A172 (cell line): ENCODE results near the gene DNALI1. TPM values are rescaled to one million over a fixed set of nuclear protein-coding genes. Genes with fewer than 3 reads are reported as not detected.
"Not testable (repeated sequence)": the region's sequence is repeated elsewhere in the genome, so short reads cannot be mapped to it uniquely, and the experiment has no call there.

Source experiments
- DNase-seq: peaks from one replicate; pipeline ENCODE4 v3.0.0-alpha.2; 2015; ENCODE audit warnings: low spot score
- total RNA-seq: library from RNA; depleted of rRNA; stranded (reverse); fragments of >200 nt; shearing (Covaris generic); gene quantifications from 2 replicates; pipeline ENCODE4 v1.2.3, GENCODE V29; 2014

The DNALI1 gene
- total RNA-seq, 1 experiment from 2014 or later: not detected

GRCh38 chr1:37553927-37554808 is 2.6 kb upstream of the DNALI1 start, which contains the start of gene SNIP1:
TSS of gene SNIP1 (minus strand) at chr1:37554293. CDS start at chr1:37554229, 64 bp downstream.
- peak; percentile 82 for DNase-seq

GRCh38 chr1:37557402-37557801 is 662 bp downstream of the DNALI1 start:
- no peak for DNase-seq

- DNase-seq: no peak
Measured at GRCh38 chr1:37558411-37558810, 1.7 kb downstream of the DNALI1 start.

- DNase-seq: no peak
Measured at GRCh38 chr1:37559080-37559479, 2.3 kb downstream of the DNALI1 start.

GRCh38 chr1:37559957-37560379 is 3.2 kb downstream of the DNALI1 start:
- not testable (repeated sequence) for DNase-seq

- no peak for DNase-seq
Measured at GRCh38 chr1:37560401-37561132, 3.8 kb downstream of the DNALI1 start.

DNA sequence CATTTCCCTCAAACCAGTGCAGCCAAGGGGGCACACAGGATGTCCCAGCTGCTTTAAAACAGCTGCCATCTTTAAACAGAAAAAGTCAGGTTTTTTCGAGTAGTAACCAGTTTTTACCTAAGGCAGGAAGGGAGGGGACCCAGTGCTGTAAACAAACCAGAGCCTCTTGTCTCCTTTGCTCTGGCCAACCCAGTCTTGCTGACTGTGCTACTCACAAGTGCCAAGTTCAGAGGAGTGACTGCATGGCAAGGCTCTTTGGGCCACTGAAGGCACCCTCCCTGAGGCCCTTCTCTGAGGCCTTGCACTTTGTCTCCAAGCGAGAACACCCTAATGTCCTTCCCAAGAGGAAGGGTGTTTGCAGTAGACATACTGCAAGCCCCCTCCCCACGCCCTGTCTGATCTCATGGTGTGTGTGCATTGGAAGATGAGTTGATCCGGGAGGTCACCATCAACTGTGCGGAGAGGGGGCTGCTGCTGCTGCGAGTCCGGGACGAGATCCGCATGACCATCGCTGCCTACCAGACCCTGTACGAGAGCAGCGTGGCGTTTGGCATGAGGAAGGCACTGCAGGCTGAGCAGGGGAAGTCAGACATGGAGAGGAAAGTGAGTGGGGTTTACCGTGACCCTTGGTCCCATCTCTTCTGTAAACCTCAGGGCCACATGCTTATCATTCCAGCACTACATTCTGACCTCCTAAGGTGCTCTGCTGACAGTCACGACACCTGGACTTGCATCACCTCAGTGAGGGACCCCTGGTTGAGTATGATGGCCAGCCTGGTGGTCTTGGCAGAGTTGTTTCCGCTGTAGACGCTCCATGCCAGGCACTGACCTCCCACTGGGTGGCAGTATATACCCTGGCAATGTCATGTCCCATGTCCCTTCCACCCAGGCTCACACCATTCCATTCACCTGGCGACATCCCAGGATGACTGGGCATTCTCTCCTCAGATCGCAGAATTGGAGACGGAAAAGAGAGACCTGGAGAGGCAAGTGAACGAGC is 4.7 kb downstream of the DNALI1 start:
- peak; percentile 6 for DNase-seq

DNA sequence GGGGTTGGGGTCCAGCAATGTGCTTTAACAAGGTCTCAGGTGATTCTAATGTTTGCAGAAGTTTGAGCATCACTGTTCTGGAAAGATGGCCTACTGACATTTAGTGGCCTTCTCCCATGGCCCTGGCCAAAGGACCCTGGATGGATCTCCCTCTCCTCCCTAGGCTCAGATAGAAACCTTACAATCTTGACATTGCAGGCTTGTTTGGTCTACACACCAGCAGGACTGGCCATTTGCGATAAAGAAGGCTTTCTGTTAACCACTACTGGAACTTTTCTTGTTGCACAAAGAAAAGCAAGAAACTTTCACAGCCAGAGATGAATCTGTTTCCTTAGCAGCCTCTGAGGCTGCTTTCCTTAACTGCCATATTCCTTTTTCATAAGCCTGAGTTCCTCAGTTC is 6.2 kb downstream of the DNALI1 start:
- DNase-seq: no peak

DNA sequence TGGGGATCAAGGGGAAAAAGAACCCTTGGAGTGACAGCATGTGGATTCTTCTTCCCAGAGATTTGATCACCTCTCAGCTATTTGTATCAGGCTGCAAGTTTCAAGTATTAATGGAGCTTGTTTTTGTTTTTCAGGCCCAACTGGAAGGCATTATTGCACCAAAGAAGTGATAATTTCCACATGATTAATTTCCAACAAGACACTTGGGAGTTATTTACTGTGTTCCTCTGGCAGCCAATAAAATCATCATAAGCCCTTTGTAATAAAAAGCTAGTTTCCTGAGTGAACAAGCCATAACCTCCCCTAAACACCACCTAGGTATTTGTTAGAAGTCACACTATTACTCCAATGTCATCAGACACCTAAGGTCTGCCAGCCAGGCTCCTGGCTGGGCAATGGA is 8.2 kb downstream of the DNALI1 start:
- DNase-seq: no peak

GRCh38 chr1:37567023-37567422 is 10.3 kb downstream of the DNALI1 start:
- DNase-seq: no peak

DNA sequence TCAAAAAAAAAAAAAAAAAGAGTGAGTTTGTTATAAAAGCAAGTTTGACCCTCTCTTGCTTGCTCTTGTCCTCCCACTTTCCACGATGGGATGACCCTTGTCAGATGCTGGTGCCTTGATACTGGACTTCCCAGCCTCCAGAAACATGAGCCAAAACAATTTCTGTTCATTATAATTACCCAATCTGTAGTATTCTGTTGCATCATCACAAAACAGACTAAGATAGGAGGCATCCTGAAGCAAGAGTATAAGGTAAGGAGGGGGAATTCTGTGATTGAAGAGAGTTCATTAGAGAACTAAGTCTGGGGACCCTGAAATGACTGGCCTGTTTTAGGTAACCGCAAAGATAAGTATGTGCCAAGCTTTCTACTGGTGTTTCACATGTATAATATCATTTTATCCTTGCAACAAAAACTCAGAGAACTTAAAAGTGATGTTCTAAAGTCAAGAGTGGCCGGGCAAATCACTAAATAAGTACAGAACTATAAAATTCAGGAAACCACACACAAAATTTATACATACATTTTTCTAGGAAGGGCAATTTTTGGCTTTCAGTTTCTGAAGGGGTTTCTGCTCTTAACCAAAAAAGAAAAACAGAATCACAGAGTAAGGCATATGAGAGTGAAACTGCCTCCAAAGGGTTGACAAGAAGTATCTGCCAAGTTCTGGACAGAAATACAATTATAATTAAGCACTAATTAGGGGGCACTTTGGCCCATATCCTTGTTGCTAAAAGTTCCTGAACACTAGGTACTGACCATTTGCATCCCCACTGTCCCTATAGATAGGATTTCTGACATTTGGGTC is 14.0 kb downstream of the DNALI1 start:
- DNase-seq: no peak

DNA sequence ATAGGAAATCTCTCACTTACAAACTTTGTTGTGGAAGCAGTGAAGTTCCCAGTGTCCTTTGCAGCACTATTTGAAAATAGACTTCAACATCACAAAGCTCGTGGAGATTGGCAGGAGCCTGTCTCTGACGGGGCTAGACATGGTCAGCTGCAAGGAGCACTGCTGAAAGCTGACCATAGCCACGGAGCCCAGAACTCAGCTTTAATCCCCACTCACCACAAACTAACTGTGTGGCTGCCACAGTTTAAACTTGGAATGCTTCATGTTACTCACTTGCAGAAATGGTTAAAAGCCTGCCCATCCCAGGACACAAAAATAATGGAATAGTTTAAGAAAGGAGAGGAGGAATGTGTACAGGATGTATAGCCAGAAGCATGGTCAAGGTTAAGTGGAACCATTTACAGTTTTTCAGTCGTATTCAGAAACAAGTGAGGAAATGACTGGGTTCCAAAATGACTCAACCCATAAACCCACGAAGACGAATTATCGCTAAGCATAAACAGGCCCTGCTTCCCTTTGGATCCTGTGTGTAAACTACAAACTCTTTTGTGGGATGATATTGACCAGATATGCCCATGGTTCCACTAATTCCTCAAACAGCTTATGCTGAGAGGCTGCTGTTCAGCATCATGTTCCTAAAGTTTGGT is 18.2 kb downstream of the DNALI1 start:
- peak; percentile 27 for DNase-seq

DNA sequence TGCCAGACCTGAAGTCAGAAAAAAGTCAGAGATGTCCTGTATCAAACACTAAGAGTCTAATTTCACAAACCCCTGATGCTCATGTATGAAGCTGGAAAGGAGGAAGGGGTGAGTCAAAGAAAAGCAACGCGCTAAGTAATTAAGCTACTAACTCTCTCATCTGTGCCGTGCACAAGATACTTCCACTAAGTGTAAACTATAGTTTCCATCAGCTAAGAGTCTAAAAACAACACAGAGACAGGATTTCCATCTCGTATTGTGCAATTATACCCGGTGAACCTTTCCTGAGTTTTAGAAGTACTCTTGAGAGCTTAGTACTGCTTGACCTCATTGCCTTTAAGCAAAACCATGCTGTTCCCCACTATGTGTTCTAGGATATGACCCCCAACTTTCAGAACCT is 19.0 kb downstream of the DNALI1 start:
- DNase-seq: no peak

- DNase-seq: not testable (repeated sequence)
Measured at GRCh38 chr1:37584544-37584943, 27.8 kb downstream of the DNALI1 start.

DNA sequence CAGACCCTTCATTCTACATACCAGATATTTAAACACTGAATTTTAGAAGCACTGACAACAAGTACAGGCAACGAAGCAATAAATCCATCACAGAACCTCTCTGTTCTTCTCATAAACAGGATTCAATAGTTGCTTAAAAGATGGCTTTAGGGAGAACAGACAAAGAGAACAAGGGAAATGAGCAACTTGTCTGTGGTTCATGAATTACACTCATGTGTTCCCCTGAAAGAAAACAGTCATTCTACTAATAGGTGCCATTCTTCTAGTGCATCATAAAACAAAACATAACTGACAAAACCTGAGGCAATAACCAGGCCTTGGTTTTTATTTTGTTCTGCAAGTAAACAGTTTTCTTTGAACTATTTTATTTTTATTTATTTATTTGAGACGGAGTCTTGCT is 32.2 kb downstream of the DNALI1 start:
- DNase-seq: no peak

GRCh38 chr1:37593726-37594125 is 37.0 kb downstream of the DNALI1 start:
- no peak for DNase-seq

- peak; percentile 80 for DNase-seq
Measured at GRCh38 chr1:37595440-37596181, 38.9 kb downstream of the DNALI1 start, which contains the start of gene GNL2. TSS of gene GNL2 (minus strand) at chr1:37595937. CDS start at chr1:37595822, 115 bp downstream.

- DNase-seq: no peak
Measured at GRCh38 chr1:37596182-37596667, 39.5 kb downstream of the DNALI1 start.

GRCh38 chr1:37599940-37600339 is 43.2 kb downstream of the DNALI1 start:
- DNase-seq: no peak
